Measurements from ENCODE around the gene ZKSCAN5.

ZKSCAN5 gene

GRCh38 chr7:99504603-99505323 lies at the start of gene ZKSCAN5:
ZKSCAN5 (plus strand) TSS chr7:99504662; CDS start chr7:99506045, 1,383 bp downstream.
- H3K4me3 ChIP-seq = peak within 1 kb of the TSS; percentile 83
- DNase-seq (ENCODE audit: low read depth, low spot score) = peak; percentile 91
- H3K36me3 ChIP-seq (ENCODE audit: insufficient read depth, low read length) = no peaks in the 10 kb centered on the region
- peak within 1 kb of the TSS; percentile 81 for H3K9ac ChIP-seq (ENCODE audit: insufficient read length)
- peak within 1 kb of the TSS; percentile 82 for H3K27ac ChIP-seq
- no peaks in the 10 kb centered on the region for H3K9me3 ChIP-seq (ENCODE audit: low read depth, low read length)
- TF ChIP-seq EZH2 (IDR thresholded peaks at IDR 0.05) (no peak), POLR2AphosphoS5 (IDR thresholded peaks at IDR 0.05; ENCODE audit: borderline replicate concordance, low read depth, low read length) (peak; percentile 65; the same call in 1 of the 2 replicates)

GRCh38 chr7:99455874-99456273 lies 48.6 kb upstream of the ZKSCAN5 start:
- Histone ChIP-seq H3K4me3 (no peak overlapping the region), H3K9ac (ENCODE audit: insufficient read length) (no peak overlapping the region), H3K9me3 (ENCODE audit: low read depth, low read length) (no peaks in the 10 kb centered on the region), H3K36me3 (ENCODE audit: insufficient read depth, low read length) (peaks cover 76% of the 10 kb centered on the region), H3K27ac (no peak overlapping the region)
- TF ChIP-seq FOXP2 (optimal IDR thresholded peaks at IDR 0.05; ENCODE audit: control extremely low read depth, extremely low read length, insufficient read depth) (no peak), POLR2AphosphoS5 (IDR thresholded peaks at IDR 0.05; ENCODE audit: borderline replicate concordance, low read depth, low read length) (no peak), EZH2 (IDR thresholded peaks at IDR 0.05) (no peak)
- DNase-seq (ENCODE audit: low read depth, low spot score) = no peak

GRCh38 chr7:99456288-99456687 lies 48.2 kb upstream of the ZKSCAN5 start:
- H3K4me3 ChIP-seq = no peak overlapping the region
- no peak for DNase-seq (ENCODE audit: low read depth, low spot score)
- H3K9me3 ChIP-seq (ENCODE audit: low read depth, low read length) = no peaks in the 10 kb centered on the region
- peaks cover 76% of the 10 kb centered on the region for H3K36me3 ChIP-seq (ENCODE audit: insufficient read depth, low read length)
- no peak overlapping the region for H3K27ac ChIP-seq
- H3K9ac ChIP-seq (ENCODE audit: insufficient read length) = no peak overlapping the region
- TF ChIP-seq EZH2 (IDR thresholded peaks at IDR 0.05) = no peak
- no peak for TF ChIP-seq FOXP2 (optimal IDR thresholded peaks at IDR 0.05; ENCODE audit: control extremely low read depth, extremely low read length, insufficient read depth)
- no peak for TF ChIP-seq POLR2AphosphoS5 (IDR thresholded peaks at IDR 0.05; ENCODE audit: borderline replicate concordance, low read depth, low read length)

- no peak overlapping the region for H3K9ac ChIP-seq (ENCODE audit: insufficient read length)
- peaks cover 75% of the 10 kb centered on the region for H3K36me3 ChIP-seq (ENCODE audit: insufficient read depth, low read length)
- no peak for DNase-seq (ENCODE audit: low read depth, low spot score)
- H3K4me3 ChIP-seq = no peak overlapping the region
- H3K9me3 ChIP-seq (ENCODE audit: low read depth, low read length) = no peaks in the 10 kb centered on the region
- H3K27ac ChIP-seq = no peak overlapping the region
- TF ChIP-seq EZH2 (IDR thresholded peaks at IDR 0.05) (no peak), POLR2AphosphoS5 (IDR thresholded peaks at IDR 0.05; ENCODE audit: borderline replicate concordance, low read depth, low read length) (no peak), FOXP2 (optimal IDR thresholded peaks at IDR 0.05; ENCODE audit: control extremely low read depth, extremely low read length, insufficient read depth) (no peak)
These were observed 47.3 kb upstream of the ZKSCAN5 start for GRCh38 chr7:99457050-99457649.

- DNase-seq (ENCODE audit: low read depth, low spot score) = no peak
- Histone ChIP-seq H3K9me3 (ENCODE audit: low read depth, low read length) (no peaks in the 10 kb centered on the region), H3K36me3 (ENCODE audit: insufficient read depth, low read length) (peaks cover 73% of the 10 kb centered on the region), H3K27ac (no peak overlapping the region), H3K4me3 (no peak overlapping the region), H3K9ac (ENCODE audit: insufficient read length) (no peak overlapping the region)
- TF ChIP-seq POLR2AphosphoS5 (IDR thresholded peaks at IDR 0.05; ENCODE audit: borderline replicate concordance, low read depth, low read length) = 0 out of 2 replicates have a peak, but pooled peaks have one; percentile 51
- no peak for TF ChIP-seq FOXP2 (optimal IDR thresholded peaks at IDR 0.05; ENCODE audit: control extremely low read depth, extremely low read length, insufficient read depth)
- TF ChIP-seq EZH2 (IDR thresholded peaks at IDR 0.05) = no peak
These were observed 46.6 kb upstream of the ZKSCAN5 start for GRCh38 chr7:99457650-99458493.

- no peak overlapping the region for H3K9ac ChIP-seq (ENCODE audit: insufficient read length)
- no peak for TF ChIP-seq POLR2AphosphoS5 (IDR thresholded peaks at IDR 0.05; ENCODE audit: borderline replicate concordance, low read depth, low read length)
- TF ChIP-seq EZH2 (IDR thresholded peaks at IDR 0.05) = no peak
- TF ChIP-seq FOXP2 (optimal IDR thresholded peaks at IDR 0.05; ENCODE audit: control extremely low read depth, extremely low read length, insufficient read depth) = no peak
- DNase-seq (ENCODE audit: low read depth, low spot score) = no peak
- no peaks in the 10 kb centered on the region for H3K9me3 ChIP-seq (ENCODE audit: low read depth, low read length)
- no peak overlapping the region for H3K4me3 ChIP-seq
- H3K36me3 ChIP-seq (ENCODE audit: insufficient read depth, low read length) = peaks cover 76% of the 10 kb centered on the region
- no peak overlapping the region for H3K27ac ChIP-seq
These were observed 45.4 kb upstream of the ZKSCAN5 start for GRCh38 chr7:99459087-99459486.

GRCh38 chr7:99460651-99461050 lies 43.8 kb upstream of the ZKSCAN5 start:
- Histone ChIP-seq H3K9me3 (ENCODE audit: low read depth, low read length) (no peaks in the 10 kb centered on the region), H3K36me3 (ENCODE audit: insufficient read depth, low read length) (peaks cover 73% of the 10 kb centered on the region), H3K9ac (ENCODE audit: insufficient read length) (no peak overlapping the region), H3K4me3 (no peak overlapping the region), H3K27ac (no peak overlapping the region)
- TF ChIP-seq EZH2 (IDR thresholded peaks at IDR 0.05) (no peak), FOXP2 (optimal IDR thresholded peaks at IDR 0.05; ENCODE audit: control extremely low read depth, extremely low read length, insufficient read depth) (no peak), POLR2AphosphoS5 (IDR thresholded peaks at IDR 0.05; ENCODE audit: borderline replicate concordance, low read depth, low read length) (no peak)
- DNase-seq (ENCODE audit: low read depth, low spot score) = no peak

GRCh38 chr7:99461221-99461620 lies 43.2 kb upstream of the ZKSCAN5 start:
- Histone ChIP-seq H3K9ac (ENCODE audit: insufficient read length) (no peak overlapping the region), H3K9me3 (ENCODE audit: low read depth, low read length) (no peaks in the 10 kb centered on the region), H3K4me3 (no peak overlapping the region), H3K27ac (no peak overlapping the region), H3K36me3 (ENCODE audit: insufficient read depth, low read length) (peaks cover 67% of the 10 kb centered on the region)
- TF ChIP-seq FOXP2 (optimal IDR thresholded peaks at IDR 0.05; ENCODE audit: control extremely low read depth, extremely low read length, insufficient read depth) = no peak
- no peak for TF ChIP-seq POLR2AphosphoS5 (IDR thresholded peaks at IDR 0.05; ENCODE audit: borderline replicate concordance, low read depth, low read length)
- TF ChIP-seq EZH2 (IDR thresholded peaks at IDR 0.05) = no peak
- DNase-seq (ENCODE audit: low read depth, low spot score) = no peak

Data from SK-N-MC (cell line).